GM21423 (cell line): Measurements from ENCODE around the gene ASMTL.
"Not testable (repeated sequence)": the region's sequence is repeated elsewhere in the genome, so short reads cannot be mapped to it uniquely, and the experiment has no call there.

Experiments
- ATAC-seq: cut with Tn5 transposase; IDR thresholded peaks from one replicate; pipeline ENCODE4 v1.9.1; 2021; ENCODE audit warnings: mild to moderate bottlenecking, moderate library complexity; ENCODE audit not compliant: unreplicated experiment

The ASMTL gene

GRCh38 chrX:1391707-1392375 is 60.9 kb downstream of the ASMTL start, which contains the start of gene SLC25A6:
TSS of gene SLC25A6 (minus strand) at chrX:1392113. CDS start at chrX:1392009, 104 bp downstream.
- peak; percentile 91 for ATAC-seq

DNA sequence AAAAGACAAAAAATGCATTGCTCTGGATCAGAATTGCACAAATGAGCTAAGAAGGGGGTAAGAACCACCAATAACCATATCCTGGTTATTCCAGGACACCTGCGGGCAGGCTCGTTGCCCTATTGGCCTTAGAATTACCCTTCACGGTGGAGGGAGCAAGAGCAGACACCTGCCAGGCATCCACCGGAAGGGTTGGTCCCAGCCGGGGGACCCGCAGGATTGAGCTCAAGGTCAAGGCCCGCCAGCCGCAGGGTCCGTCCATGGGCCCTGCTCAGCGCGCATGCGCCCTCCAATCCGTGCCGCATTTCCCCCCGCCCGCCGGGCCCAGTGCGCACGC is 61.4 kb downstream of the ASMTL start:
- ATAC-seq = no peak

GRCh38 chrX:1390621-1391369 is 61.9 kb downstream of the ASMTL start:
- no peak for ATAC-seq

DNA sequence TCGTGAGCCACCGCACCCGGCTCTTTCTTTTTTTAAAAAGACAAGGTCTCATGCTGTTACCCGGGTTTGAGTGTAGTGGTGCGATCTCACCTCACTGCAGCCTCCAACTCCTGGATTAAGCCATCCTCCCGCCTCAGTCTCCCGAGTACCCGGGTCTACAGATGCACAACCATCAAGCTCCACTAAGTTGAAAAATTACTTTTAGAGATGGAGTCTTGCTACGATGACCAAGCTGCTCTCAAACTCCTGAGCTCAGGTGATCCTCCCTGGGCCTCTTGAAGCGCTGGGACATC is 62.8 kb downstream of the ASMTL start:
- no peak for ATAC-seq

DNA sequence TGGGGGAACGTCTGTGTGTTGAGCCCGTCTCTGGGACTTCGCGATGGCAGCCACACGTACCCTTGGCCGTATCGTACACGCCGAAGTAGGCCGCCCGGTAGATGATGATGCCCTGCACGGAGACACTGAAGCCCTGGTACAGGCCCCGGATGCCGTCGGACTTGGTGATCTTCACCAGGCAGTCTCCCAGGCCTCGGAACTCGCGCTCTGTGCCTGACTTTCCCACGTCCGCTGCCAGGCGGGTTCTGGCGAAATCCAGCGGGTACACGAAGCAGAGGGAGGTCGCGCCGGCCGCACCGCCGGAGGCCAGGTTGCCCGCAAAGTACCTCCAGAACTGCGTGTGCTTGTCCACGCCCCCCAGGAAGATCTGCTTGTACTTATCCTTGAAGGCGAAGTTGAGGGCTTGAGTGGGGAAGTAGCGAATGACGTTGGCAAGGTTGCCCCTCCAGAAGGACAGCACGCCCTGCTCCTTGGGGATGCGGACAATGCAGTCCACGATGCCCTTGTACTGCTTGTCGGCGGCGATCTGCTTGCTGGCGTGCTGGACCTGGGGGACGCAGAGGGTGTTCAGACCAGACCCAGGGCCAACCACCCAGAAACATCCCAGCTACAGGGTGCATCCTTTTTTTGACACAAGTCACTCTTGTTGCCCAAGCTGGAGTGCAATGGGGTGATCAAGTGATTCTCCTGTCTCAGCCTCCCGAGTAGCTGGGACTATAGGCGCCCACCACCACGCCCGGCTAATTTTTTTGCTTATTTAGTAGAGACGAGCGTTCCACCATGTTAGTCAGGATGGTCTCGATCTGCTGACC is 63.3 kb downstream of the ASMTL start:
- ATAC-seq = no peak

DNA sequence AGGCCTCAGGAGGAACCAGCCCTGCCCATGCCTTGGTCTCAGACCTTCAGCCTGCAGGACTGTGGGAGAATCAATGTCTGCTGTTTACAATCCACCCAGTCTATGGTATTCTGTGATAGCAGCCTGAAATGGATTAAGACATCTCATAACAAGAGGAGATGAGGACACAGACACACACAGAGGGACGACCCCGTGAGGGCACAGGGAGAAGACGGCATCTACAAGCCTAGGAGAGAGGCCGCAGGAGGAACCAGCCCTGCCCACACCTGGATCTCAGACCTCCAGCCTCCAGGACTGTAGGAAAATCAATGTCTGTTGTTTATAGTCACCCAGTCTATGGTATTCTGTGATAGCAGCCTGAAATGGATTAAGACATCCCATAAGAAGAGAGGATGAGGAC is 64.1 kb downstream of the ASMTL start:
- ATAC-seq = no peak

GRCh38 chrX:1387141-1387776 is 65.5 kb downstream of the ASMTL start:
- no peak for ATAC-seq

GRCh38 chrX:1386338-1387127 is 66.2 kb downstream of the ASMTL start:
- no peak for ATAC-seq

DNA sequence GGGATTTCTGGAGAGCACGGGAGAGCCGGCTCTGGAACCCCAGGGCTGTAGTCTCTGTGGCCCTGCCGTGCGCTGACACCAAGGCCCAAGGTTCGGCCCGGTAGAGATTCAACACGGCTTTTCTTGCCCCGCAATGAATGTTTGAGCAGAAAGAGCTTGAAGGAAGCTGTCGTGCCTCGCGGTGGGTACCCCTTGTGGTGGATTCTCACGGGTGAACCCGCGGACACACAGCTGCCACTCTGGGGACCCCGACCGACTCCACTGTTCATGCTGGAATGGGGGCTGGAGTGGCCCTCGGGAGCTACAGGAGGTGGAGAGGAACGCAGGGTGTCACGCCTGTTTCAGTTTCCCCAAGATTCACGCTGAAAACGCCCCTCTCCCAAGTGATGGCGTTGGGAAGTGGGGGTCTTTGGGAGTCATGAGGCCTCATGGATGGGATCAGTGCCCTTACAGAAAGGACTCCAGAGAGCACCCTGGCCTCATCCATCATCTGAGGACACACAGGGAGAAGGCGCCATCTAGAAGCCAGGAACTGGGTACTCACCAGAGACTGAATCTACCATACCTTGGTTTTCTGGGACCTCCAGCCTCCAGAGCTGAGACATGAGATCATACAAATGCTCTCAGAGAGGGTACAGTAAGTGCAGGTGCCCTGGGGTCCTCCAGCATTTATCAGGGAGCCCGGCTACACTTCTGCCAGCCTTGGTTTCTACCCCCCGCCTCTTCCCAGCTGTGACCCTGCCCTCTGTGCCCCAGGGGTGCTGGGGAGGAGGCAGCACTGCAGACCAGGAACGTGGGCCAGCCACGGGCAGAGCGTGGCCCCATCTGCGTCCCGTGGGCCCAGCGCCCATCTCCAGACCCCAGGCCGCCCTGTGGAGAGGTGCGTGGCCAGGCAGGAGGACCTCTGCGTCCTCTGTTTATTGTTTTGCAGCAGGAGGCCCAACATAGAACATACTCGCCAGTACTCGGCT is 67.2 kb downstream of the ASMTL start:
- no peak for ATAC-seq

DNA sequence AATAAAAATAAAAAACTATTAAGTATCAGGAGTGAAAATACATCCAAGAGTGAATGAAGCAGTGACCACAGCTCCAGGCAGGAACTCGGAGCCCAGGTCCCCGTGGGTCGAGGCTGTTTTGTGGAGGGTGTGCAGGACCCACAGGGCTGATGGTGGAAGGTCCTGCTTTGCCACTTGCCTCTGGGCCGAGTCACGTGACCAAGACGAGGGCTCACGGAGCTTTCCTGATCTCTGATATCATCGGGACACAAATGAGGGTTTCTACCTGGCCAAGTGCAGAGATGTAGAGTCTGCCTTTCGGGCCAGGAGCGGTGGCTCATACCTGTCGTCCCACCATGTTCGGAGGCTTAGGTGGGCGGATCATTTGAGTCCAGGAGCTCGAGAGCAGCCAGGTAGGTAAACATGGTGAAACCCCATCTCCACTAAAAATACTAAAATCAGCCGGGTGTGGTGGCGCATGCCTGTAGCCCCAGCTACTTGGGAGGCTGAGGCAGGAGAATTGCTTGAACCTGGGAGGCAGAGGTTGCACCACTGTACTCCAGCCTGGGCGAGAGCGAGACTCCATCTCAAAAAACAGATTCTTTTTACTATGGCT is 68.0 kb downstream of the ASMTL start:
- ATAC-seq = no peak

GRCh38 chrX:1380672-1381233 is 72.0 kb downstream of the ASMTL start:
- no peak for ATAC-seq

DNA sequence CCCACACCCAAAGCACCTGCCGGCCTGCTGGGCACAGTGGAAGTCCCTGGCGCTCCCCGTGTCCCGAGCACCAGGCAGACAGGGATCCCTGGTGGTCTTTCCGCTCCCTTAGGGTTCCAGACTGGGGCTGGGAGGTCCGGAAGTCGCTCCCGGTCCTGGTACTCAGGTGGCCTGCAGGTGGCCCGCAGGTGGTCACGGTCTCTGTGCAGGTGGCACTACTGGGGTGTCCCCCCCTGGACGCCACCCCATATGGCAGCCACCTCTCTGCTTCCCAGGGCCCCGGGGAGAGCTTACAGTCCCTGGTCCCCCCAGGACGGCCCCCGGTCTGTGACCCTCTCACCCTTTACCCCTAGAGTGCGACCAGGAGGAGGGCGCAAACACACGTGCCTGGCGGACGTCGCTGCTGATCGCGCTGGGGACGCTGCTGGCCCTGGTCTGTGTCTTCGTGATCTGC is 74.4 kb downstream of the ASMTL start:
- ATAC-seq = no peak

- ATAC-seq = no peak
These were observed 84.4 kb downstream of the ASMTL start for GRCh38 chrX:1368385-1368698.

- ATAC-seq = not testable (repeated sequence)
These were observed 86.3 kb downstream of the ASMTL start for GRCh38 chrX:1366363-1366762.

GRCh38 chrX:1361910-1362309 is 90.8 kb downstream of the ASMTL start:
- ATAC-seq = no peak

DNA sequence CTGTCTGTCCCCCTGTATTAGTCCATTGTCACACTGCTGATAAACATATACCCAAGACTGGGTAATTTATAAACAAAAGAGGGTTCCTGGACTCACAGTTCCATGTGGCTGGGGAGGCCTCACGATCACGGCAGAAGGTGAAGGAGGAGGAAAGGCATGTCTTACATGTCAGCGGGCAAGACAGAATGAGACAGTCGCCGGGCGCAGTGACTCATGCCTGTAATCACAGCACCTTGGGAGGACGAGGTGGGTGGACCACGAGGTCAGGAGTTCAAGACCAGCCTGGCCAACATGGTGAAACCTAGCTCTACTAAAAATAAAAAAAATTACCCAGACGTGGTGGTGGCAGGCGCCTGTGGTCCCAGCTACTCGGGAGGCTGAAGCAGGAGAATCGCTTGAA is 91.4 kb downstream of the ASMTL start:
- no peak for ATAC-seq

DNA sequence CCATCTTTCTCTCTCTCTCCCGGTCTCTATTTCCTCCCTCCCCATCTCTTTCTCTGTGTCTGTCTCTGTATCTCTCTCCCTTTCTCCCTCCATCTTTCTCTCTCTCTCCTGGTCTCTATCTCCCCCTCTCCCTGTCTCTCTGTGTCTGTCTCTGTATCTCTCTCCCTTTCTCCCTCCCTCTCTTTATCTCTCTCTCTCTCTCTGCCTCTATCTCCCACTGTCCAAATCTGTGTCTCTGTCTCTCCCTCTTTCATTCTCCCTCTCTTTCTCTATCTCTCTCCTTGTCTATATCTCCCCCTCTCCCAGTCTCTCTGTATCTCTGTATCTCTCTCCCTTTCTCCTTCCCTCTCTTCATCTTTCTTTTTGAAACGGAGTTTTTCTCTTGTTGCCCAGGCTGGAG is 92.5 kb downstream of the ASMTL start:
- ATAC-seq = no peak

DNA sequence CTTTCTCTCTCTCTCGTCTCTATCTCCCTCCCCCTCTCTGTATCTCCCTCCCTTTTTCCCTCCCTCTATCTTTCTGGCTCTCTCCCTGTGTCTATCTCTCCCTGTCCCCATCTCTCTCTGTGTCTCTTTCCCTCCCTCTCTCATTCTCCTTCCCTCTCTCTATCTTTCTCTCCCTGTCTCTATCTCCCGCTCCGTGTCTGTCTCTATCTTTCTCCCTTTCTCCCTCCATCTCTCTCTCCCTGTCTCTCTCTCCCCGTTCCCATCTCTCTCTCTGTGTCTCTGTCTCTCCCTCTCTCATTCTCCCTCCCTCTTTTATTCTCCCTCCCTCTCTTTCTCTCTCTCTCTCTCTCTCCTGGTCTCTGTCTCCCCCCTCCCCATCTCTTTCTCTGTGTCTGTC is 93.2 kb downstream of the ASMTL start:
- ATAC-seq = no peak
